Large intestine (tissue), 3 donors: ENCODE data around the gene FRS2. TPM values are rescaled to one million over a fixed set of nuclear protein-coding genes. Genes with fewer than 3 reads are reported as not detected.

Source experiments
- DNase-seq, 2 donors: peaks; one replicate each; pipeline versions ENCODE4 v3.0.0 to v3.0.0-alpha.2; 2013
- H3K27ac ChIP-seq: one replicate; pipeline ENCODE4 v1.5.1; 2013; ENCODE audit warnings: low read length
- H3K27me3 ChIP-seq: 2 replicates; pipeline ENCODE4 v1.6.1; 2013; ENCODE audit warnings: low read length; ENCODE audit not compliant: control insufficient read depth, insufficient read depth
- H3K36me3 ChIP-seq: 2 replicates; pipeline ENCODE4 v1.6.1; 2013; ENCODE audit warnings: low read length; ENCODE audit not compliant: control insufficient read depth, insufficient read depth
- H3K4me1 ChIP-seq: one replicate; pipeline ENCODE4 v1.6.1; 2013; ENCODE audit warnings: low read length; ENCODE audit not compliant: control insufficient read depth, insufficient read depth
- H3K4me3 ChIP-seq: one replicate; pipeline ENCODE4 v1.5.1; 2013; ENCODE audit warnings: low read length
- H3K9me3 ChIP-seq: one replicate; pipeline ENCODE4 v1.6.1; 2013; ENCODE audit warnings: mild to moderate bottlenecking, low read depth, low read length, moderate library complexity; ENCODE audit not compliant: control insufficient read depth
- WGBS: methylation state at CpG from one replicate; pipeline ENCODE4 v1.1.5; 2013; ENCODE audit warnings: low lambda C conversion rate; ENCODE audit not compliant: insufficient coverage; 5-methylcytosine and 5-hydroxymethylcytosine counted together
- polyA plus RNA-seq: library from polyadenylated mRNA; unstranded; fragments of 120-200 nt; gene quantifications from one replicate; pipeline ENCODE4 v1.2.1, GENCODE V29; 2013

Gene FRS2
- polyA plus RNA-seq, 1 donor: 30.9 TPM

DNA sequence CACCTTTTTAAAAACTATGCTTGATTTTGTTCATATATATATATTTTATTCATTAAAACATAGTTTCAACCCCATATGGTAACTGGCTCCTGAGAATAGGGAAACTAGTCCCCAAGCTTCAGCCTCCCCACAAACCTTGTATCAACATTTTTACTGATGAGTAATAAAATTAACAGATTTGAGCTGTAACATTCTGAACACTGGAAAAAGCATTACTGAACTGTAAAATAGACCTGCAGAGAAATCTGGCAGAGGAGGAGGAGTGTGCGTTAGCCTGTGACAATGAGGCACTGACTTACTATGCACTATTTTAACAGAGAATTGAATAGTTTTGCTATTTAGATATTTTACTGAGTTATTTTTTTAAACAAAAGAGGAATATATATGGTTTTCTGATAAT is 43.1 kb downstream of the FRS2 start:
- Histone ChIP-seq H3K4me3 (no peak overlapping the region), H3K36me3 (no peaks in the 10 kb centered on the region), H3K4me1 (no peaks in the 10 kb centered on the region), H3K27me3 (no peaks in the 10 kb centered on the region), H3K9me3 (no peaks in the 10 kb centered on the region), H3K27ac (no peak overlapping the region)
- 100% methylated on average over 1 of the region's 1 CpG for WGBS
- DNase-seq: no peak

DNA sequence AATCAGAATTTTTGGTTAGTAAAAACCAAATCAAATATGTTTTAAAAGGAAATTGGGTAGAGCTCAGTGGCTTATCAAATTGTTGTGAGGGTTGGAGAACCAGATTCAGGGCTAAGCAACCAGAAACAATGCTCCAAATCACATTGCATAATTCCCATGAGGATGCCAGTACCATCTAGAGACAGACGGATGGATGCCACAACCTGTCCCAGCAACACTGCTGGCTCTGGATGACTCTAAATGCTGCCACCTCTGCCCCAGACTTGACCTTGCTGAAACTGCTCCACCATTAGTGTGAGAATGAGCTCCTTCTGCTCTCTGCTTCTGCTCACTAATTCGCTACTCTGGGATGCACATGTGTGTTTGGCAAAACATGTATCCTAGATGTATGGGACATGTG is 43.9 kb downstream of the FRS2 start:
- no peaks in the 10 kb centered on the region for H3K4me1 ChIP-seq
- no peak overlapping the region for H3K27ac ChIP-seq
- DNase-seq: no peak
- H3K36me3 ChIP-seq: no peaks in the 10 kb centered on the region
- H3K9me3 ChIP-seq: no peaks in the 10 kb centered on the region
- no CpG with 5 or more reads among the region's 2 CpGs for WGBS
- no peak overlapping the region for H3K4me3 ChIP-seq
- no peaks in the 10 kb centered on the region for H3K27me3 ChIP-seq

DNA sequence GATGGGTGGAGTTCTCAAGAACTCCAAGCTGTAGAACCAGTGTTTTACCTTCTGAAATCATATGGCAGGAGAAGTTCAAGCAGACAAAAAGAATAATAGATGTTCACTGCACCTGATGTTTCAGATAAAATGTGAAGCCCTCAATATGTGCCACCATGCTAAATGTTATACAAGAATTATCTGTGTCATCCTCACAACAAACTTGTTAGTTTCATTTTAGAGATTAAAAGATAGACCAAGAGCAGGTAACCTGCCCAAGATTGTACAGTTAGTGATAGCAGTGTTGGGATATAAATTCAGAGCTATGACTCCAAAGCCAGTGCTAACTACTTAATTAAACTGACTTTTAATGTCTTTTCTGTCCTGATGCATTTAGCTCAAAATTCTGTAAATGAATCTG is 44.7 kb downstream of the FRS2 start:
- Histone ChIP-seq H3K9me3 (no peaks in the 10 kb centered on the region), H3K36me3 (no peaks in the 10 kb centered on the region), H3K27ac (no peak overlapping the region), H3K4me1 (no peaks in the 10 kb centered on the region), H3K27me3 (no peaks in the 10 kb centered on the region), H3K4me3 (no peak overlapping the region)
- no peak for DNase-seq

DNA sequence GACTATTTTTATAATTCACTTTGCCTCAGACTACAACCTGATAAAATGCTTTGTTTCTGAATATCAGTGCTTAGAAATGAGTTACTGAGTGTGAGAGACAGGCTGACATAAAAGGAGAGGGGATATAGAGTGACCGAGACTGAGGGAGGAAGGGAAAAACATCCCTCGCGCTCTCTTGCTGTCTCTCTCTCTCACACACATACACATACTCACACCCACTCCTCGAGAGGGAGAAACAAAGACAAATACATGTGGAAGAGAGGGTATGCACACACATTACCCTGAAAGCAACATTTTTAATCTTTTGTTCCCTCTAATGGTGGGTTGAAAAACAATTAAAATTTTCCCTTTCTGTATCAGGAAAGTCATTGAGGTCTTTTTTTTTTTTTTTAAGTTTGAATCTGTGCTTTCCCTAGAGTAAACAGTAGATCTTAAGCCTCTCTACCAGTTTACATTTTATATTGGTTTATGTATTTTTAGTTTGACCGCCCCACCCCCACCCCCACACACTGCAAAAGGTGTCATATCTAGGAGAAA is 45.3 kb downstream of the FRS2 start:
- H3K27me3 ChIP-seq: no peaks in the 10 kb centered on the region
- H3K4me1 ChIP-seq: no peaks in the 10 kb centered on the region
- WGBS: no CpG with 5 or more reads among the region's 5 CpGs
- H3K36me3 ChIP-seq: no peaks in the 10 kb centered on the region
- H3K27ac ChIP-seq: no peak overlapping the region
- peaks cover 1% of the 10 kb centered on the region for H3K9me3 ChIP-seq
- DNase-seq: no peak
- H3K4me3 ChIP-seq: no peak overlapping the region

DNA sequence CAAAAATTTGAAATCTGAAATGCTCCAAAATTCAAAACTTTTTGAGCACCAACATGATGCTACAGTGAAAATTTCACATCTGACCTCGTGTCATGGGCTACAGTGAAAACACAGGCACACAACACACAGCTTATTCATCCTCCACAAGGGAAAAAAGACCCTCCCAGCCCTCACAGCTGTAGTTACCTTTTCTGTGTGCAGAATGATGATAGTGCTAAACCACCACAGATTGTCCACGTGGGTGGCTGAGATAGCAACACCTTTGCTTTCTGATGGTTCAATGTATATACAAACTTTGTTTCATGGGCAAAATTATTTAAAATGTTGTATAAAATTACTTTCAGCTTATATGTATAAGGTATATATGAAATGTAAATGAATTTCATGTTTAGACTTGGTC is 46.8 kb downstream of the FRS2 start:
- Histone ChIP-seq H3K9me3 (peaks cover 12% of the 10 kb centered on the region), H3K27me3 (no peaks in the 10 kb centered on the region), H3K4me1 (no peaks in the 10 kb centered on the region), H3K4me3 (no peak overlapping the region), H3K27ac (no peak overlapping the region), H3K36me3 (no peaks in the 10 kb centered on the region)
- no peak for DNase-seq
- WGBS: no CpG with 5 or more reads among the region's 2 CpGs

DNA sequence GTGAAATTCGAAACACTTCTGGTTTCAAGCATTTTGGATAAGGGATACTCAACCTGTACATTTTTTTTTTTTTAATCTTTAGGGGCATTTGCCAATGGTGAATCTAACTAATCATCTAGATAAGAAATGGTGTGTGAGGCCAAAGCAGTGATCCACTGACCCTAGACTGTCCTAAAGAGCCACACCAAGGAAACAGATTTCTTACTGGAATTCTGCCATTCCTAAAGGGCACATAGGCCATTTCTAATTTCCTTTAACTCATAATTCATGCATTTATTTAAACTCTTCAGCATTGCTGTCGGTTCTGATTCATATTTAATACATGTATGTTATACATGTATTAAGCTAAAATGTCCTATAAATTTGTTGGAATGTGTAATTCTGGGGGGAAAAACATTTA is 47.2 kb downstream of the FRS2 start:
- WGBS: 83% methylated on average over 1 of the region's 2 CpGs
- Histone ChIP-seq H3K4me1 (no peaks in the 10 kb centered on the region), H3K27me3 (no peaks in the 10 kb centered on the region), H3K4me3 (no peak overlapping the region), H3K36me3 (no peaks in the 10 kb centered on the region), H3K9me3 (peaks cover 16% of the 10 kb centered on the region), H3K27ac (no peak overlapping the region)
- DNase-seq: no peak

DNA sequence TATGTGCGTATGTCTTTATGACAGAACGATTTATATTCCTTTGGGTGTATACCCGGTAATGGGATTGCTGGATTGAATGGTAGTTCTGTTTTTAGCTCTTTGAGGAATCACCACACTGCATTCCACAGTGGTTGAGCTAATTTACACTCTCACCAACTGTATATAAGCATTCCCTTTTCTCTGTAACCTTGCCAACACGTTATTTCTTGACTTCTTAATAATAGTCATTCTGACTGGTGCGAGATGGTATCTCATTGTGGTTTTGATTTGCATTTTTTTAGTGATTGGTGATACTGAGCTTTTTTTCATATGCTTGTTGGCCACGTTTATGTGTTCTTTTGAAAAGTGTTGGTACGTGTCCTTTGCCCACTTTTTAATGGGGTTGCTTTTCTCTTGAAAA is 49.7 kb downstream of the FRS2 start:
- Histone ChIP-seq H3K4me3 (no peak overlapping the region), H3K27me3 (no peaks in the 10 kb centered on the region), H3K4me1 (no peaks in the 10 kb centered on the region), H3K27ac (no peak overlapping the region), H3K36me3 (no peaks in the 10 kb centered on the region), H3K9me3 (peaks cover 23% of the 10 kb centered on the region)
- WGBS: 93% methylated on average over 5 of the region's 7 CpGs
- no peak for DNase-seq

DNA sequence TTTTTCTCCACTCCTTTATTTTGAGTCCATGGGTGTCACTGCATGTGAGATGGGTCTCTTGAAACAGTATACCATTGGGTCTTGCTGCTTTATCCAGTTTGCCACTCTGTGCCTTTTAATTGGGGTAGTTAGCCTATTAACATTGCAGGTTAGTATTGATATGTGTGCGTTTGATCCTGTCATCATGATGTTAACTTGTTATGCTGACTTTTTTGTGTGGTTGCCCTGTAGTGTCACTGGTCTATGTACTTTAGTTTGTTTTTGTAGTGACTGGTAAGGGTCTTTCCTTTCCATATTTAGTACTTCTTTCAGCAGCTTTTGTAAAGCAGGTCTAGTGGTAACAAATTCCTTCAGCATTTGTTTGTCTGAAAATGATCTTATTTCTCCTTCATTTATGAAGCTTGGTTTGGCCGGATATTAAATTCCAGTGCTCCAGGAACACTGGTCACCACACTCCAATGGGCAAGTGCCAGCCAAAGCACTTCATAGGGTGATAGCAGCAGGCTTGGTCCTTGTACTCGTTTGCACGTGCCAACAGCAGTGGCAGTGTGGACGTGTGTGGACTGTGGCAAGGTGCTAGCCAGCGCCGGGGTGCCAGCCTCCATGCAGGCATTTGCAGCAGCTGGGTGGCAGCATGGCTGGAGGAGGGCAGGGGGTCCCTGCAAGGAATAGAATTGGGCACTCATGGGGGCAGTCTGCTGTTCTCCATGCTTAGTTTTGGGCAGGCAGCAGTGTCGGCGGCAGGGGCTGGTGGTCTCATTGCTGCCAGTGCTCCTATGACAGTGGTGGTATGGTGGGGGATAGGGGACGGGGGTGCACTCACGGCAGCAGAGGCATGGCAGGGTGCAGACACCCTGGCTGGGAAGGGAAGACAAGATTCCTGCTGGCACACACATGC is 53.5 kb downstream of the FRS2 start:
- no peaks in the 10 kb centered on the region for H3K36me3 ChIP-seq
- WGBS: no CpG with 5 or more reads among the region's 11 CpGs
- H3K27me3 ChIP-seq: no peaks in the 10 kb centered on the region
- H3K4me1 ChIP-seq: no peaks in the 10 kb centered on the region
- H3K4me3 ChIP-seq: no peak overlapping the region
- DNase-seq: no peak
- no peak overlapping the region for H3K27ac ChIP-seq
- peaks cover 23% of the 10 kb centered on the region for H3K9me3 ChIP-seq

DNA sequence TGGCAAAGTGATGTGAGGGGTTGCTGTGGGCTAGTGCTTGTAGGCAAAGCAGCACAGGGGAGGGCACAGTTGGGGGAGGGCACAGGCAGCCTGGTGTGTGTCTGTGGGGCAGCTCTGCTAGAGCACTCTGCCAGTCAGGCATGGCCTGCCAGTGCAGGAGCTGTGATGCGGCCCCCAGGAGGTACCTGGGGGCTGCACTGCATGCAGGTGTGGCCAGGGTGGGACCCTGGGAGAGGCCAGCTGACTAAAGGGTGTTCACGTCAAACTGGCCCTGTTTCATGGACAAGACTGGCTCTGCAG is 54.1 kb downstream of the FRS2 start:
- Histone ChIP-seq H3K9me3 (peaks cover 23% of the 10 kb centered on the region), H3K4me1 (no peaks in the 10 kb centered on the region), H3K36me3 (no peaks in the 10 kb centered on the region), H3K27ac (no peak overlapping the region), H3K27me3 (no peaks in the 10 kb centered on the region), H3K4me3 (no peak overlapping the region)
- WGBS: no CpG with 5 or more reads among the region's 2 CpGs
- no peak for DNase-seq

DNA sequence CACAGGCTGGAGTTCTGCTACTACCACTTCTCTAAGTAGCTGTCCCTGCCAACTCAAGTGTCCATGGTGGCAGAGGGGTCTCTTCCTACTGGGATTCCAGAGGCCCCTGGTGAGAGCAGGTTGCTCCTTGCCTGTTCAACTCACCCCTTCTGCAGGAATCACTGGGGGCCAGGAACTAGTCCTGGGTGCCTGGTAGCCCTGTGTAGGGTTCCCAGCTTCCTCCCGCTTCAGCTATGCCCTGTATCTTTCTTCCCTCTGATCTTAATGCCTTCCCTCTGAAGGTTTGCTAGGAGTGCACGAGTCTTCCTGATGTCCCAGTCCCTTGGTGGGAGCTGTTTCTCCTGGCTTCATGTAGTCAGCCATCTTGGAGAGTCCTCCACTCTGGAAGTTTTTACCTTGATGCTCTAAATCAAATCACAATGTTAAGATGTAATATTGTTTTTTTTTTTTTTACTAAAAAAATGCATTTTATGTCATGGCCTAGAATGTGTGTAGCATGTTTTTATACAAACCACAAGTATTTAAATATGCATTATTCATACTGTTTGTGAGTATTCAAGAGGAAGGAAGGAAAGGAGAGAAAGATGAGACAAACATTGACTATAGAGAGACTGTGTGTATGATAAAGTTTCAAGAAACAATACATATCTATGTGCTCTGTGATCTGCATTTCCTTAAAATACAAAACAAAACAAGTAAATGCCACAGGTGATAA is 54.7 kb downstream of the FRS2 start:
- DNase-seq: no peak
- H3K36me3 ChIP-seq: no peaks in the 10 kb centered on the region
- WGBS: 100% methylated on average over 1 of the region's 2 CpGs
- H3K27ac ChIP-seq: no peak overlapping the region
- peaks cover 23% of the 10 kb centered on the region for H3K9me3 ChIP-seq
- H3K4me1 ChIP-seq: no peaks in the 10 kb centered on the region
- H3K4me3 ChIP-seq: no peak overlapping the region
- H3K27me3 ChIP-seq: no peaks in the 10 kb centered on the region
